ENCODE results near the gene KRT20. TPM values are rescaled to one million over a fixed set of nuclear protein-coding genes. Genes with fewer than 3 reads are reported as not detected.

The KRT20 gene
- total and polyA plus RNA-seq, 4 donors = not detected

DNA sequence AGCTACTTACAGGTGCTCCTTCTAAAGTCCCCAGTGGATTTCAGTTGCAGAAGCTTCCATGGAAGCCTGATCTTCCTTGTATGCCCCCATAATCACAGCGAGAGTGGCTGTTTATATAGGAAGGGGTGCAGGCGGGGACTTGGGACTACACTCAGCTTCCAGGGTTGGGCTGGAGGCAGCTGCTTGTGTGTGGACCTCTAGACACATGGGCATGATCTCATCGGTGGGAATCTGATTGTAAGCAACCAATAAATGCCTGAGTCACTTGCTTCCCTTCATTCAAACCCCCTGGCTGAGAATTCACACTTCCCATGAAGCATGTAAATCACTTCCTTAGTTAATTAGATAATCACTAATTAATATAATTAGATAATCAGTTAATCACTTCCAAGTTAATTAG, 1.0 kb upstream of the KRT20 start:
- TF ChIP-seq, protein P1, sequence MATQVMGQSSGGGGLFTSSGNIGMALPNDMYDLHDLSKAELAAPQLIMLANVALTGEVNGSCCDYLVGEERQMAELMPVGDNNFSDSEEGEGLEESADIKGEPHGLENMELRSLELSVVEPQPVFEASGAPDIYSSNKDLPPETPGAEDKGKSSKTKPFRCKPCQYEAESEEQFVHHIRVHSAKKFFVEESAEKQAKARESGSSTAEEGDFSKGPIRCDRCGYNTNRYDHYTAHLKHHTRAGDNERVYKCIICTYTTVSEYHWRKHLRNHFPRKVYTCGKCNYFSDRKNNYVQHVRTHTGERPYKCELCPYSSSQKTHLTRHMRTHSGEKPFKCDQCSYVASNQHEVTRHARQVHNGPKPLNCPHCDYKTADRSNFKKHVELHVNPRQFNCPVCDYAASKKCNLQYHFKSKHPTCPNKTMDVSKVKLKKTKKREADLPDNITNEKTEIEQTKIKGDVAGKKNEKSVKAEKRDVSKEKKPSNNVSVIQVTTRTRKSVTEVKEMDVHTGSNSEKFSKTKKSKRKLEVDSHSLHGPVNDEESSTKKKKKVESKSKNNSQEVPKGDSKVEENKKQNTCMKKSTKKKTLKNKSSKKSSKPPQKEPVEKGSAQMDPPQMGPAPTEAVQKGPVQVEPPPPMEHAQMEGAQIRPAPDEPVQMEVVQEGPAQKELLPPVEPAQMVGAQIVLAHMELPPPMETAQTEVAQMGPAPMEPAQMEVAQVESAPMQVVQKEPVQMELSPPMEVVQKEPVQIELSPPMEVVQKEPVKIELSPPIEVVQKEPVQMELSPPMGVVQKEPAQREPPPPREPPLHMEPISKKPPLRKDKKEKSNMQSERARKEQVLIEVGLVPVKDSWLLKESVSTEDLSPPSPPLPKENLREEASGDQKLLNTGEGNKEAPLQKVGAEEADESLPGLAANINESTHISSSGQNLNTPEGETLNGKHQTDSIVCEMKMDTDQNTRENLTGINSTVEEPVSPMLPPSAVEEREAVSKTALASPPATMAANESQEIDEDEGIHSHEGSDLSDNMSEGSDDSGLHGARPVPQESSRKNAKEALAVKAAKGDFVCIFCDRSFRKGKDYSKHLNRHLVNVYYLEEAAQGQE (IDR thresholded peaks at IDR 0.05) = no peak
- TF ChIP-seq TAF1 (conservative IDR thresholded peaks at IDR 0.05) (no peak), SP1 (IDR thresholded peaks at IDR 0.05) (no peak), RAD21 (IDR thresholded peaks at IDR 0.05) (no peak)
- TF ChIP-seq, protein P2, sequence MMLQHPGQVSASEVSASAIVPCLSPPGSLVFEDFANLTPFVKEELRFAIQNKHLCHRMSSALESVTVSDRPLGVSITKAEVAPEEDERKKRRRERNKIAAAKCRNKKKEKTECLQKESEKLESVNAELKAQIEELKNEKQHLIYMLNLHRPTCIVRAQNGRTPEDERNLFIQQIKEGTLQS (IDR thresholded peaks at IDR 0.05) = no peak
- WGBS = 52% methylated on average over 3 of the region's 3 CpGs
- Histone ChIP-seq H3K4me1 (ENCODE audit: control insufficient read depth in 4 of 4, insufficient read depth in 4 of 4, low read length in 3 of 4) (no peaks in the 10 kb centered on the region), H3K27me3 (ENCODE audit: control insufficient read depth in 4 of 4, insufficient read depth in 4 of 4, low read length in 3 of 4) (peaks cover 0 to 5% (median 2%) of the 10 kb centered on the region in 4 donors), H3K27ac (ENCODE audit: low read depth in 1 of 2, low read length in 2 of 2) (no peak overlapping the region), H3K4me3 (ENCODE audit: low read depth in 1 of 3, low read length in 3 of 3) (no peak overlapping the region), H3K9me3 (ENCODE audit: control insufficient read depth in 4 of 4, low read length in 3 of 4) (no peaks in the 10 kb centered on the region), H3K36me3 (ENCODE audit: control insufficient read depth in 4 of 4, insufficient read depth in 3 of 4, low read depth in 1 of 4, low read length in 3 of 4) (no peaks in the 10 kb centered on the region), H3K9ac (ENCODE audit: low read depth in 1 of 2, low read length in 2 of 2) (no peak overlapping the region)
- no peak for DNase-seq (ENCODE audit: low spot score)

GRCh38 chr17:40883626-40884334, 1.3 kb downstream of the KRT20 start:
- Histone ChIP-seq H3K36me3 (ENCODE audit: control insufficient read depth in 4 of 4, insufficient read depth in 3 of 4, low read depth in 1 of 4, low read length in 3 of 4) (no peaks in the 10 kb centered on the region), H3K27ac (ENCODE audit: low read depth in 1 of 2, low read length in 2 of 2) (no peak overlapping the region), H3K9ac (ENCODE audit: low read depth in 1 of 2, low read length in 2 of 2) (no peak overlapping the region), H3K27me3 (ENCODE audit: control insufficient read depth in 4 of 4, insufficient read depth in 4 of 4, low read length in 3 of 4) (peaks cover 0 to 2% (median 0%) of the 10 kb centered on the region in 4 donors), H3K4me3 (ENCODE audit: low read depth in 1 of 3, low read length in 3 of 3) (no peak overlapping the region), H3K9me3 (ENCODE audit: control insufficient read depth in 4 of 4, low read length in 3 of 4) (no peaks in the 10 kb centered on the region), H3K4me1 (ENCODE audit: control insufficient read depth in 4 of 4, insufficient read depth in 4 of 4, low read length in 3 of 4) (no peaks in the 10 kb centered on the region)
- no peak for DNase-seq (ENCODE audit: low spot score)
- 79% methylated on average over 7 of the region's 7 CpGs for WGBS
- TF ChIP-seq SP1 (IDR thresholded peaks at IDR 0.05) = no peak
- TF ChIP-seq EGR1 (IDR thresholded peaks at IDR 0.05; ENCODE audit: low read depth in 2 of 2) = no peak

GRCh38 chr17:40883031-40883430, 2.0 kb downstream of the KRT20 start:
- DNase-seq (ENCODE audit: low spot score) = no peak
- H3K27me3 ChIP-seq (ENCODE audit: control insufficient read depth in 4 of 4, insufficient read depth in 4 of 4, low read length in 3 of 4) = peaks cover 0 to 2% (median 0%) of the 10 kb centered on the region in 4 donors
- H3K36me3 ChIP-seq (ENCODE audit: control insufficient read depth in 4 of 4, insufficient read depth in 3 of 4, low read depth in 1 of 4, low read length in 3 of 4) = no peaks in the 10 kb centered on the region
- H3K4me1 ChIP-seq (ENCODE audit: control insufficient read depth in 4 of 4, insufficient read depth in 4 of 4, low read length in 3 of 4) = no peaks in the 10 kb centered on the region
- WGBS = 76% methylated on average over 1 of the region's 1 CpG
- H3K9ac ChIP-seq (ENCODE audit: low read depth in 1 of 2, low read length in 2 of 2) = no peak overlapping the region
- no peak overlapping the region for H3K27ac ChIP-seq (ENCODE audit: low read depth in 1 of 2, low read length in 2 of 2)
- no peaks in the 10 kb centered on the region for H3K9me3 ChIP-seq (ENCODE audit: control insufficient read depth in 4 of 4, low read length in 3 of 4)
- H3K4me3 ChIP-seq (ENCODE audit: low read depth in 1 of 3, low read length in 3 of 3) = no peak overlapping the region
- no peak for TF ChIP-seq YY1 (IDR thresholded peaks at IDR 0.05)
- no peak for TF ChIP-seq SP1 (IDR thresholded peaks at IDR 0.05)
- no peak for TF ChIP-seq RAD21 (IDR thresholded peaks at IDR 0.05)
- no peak for TF ChIP-seq HNF4G (IDR thresholded peaks at IDR 0.05)
- TF ChIP-seq EGR1 (IDR thresholded peaks at IDR 0.05; ENCODE audit: low read depth in 2 of 2) = no peak
- no peak for TF ChIP-seq HNF4A (conservative IDR thresholded peaks at IDR 0.05)
- TF ChIP-seq ZBTB33 (IDR thresholded peaks at IDR 0.05) = no peak
- TF ChIP-seq, protein P3, sequence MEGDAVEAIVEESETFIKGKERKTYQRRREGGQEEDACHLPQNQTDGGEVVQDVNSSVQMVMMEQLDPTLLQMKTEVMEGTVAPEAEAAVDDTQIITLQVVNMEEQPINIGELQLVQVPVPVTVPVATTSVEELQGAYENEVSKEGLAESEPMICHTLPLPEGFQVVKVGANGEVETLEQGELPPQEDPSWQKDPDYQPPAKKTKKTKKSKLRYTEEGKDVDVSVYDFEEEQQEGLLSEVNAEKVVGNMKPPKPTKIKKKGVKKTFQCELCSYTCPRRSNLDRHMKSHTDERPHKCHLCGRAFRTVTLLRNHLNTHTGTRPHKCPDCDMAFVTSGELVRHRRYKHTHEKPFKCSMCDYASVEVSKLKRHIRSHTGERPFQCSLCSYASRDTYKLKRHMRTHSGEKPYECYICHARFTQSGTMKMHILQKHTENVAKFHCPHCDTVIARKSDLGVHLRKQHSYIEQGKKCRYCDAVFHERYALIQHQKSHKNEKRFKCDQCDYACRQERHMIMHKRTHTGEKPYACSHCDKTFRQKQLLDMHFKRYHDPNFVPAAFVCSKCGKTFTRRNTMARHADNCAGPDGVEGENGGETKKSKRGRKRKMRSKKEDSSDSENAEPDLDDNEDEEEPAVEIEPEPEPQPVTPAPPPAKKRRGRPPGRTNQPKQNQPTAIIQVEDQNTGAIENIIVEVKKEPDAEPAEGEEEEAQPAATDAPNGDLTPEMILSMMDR (IDR thresholded peaks at IDR 0.05; ENCODE audit: low read depth, low read length, missing input control) = no peak
- no peak for TF ChIP-seq NR2F2 (IDR thresholded peaks at IDR 0.05)
- no peak for TF ChIP-seq MAX (IDR thresholded peaks at IDR 0.05)
- no peak for TF ChIP-seq FOXA1 (IDR thresholded peaks at IDR 0.05)
- no peak for TF ChIP-seq JUND (IDR thresholded peaks at IDR 0.05)
- no peak for TF ChIP-seq GABPA (IDR thresholded peaks at IDR 0.05 in 1 of 2, conservative IDR thresholded peaks at IDR 0.05 in 1 of 2)
- TF ChIP-seq TAF1 (conservative IDR thresholded peaks at IDR 0.05) = no peak
- TF ChIP-seq RXRA (IDR thresholded peaks at IDR 0.05) = no peak
- TF ChIP-seq, protein P2 (IDR thresholded peaks at IDR 0.05) = no peak
- no peak for TF ChIP-seq FOXA2 (IDR thresholded peaks at IDR 0.05)
